HG03039 (cell line): ENCODE data around the gene PTP4A1.
"Not testable (repeated sequence)": the region's sequence is repeated elsewhere in the genome, so short reads cannot be mapped to it uniquely, and the experiment has no call there.

ENCODE experiments used
- ATAC-seq: cut with Tn5 transposase; IDR thresholded peaks from one replicate; pipeline ENCODE4 v1.9.1; 2021; ENCODE audit warnings: mild to moderate bottlenecking, moderate library complexity; ENCODE audit not compliant: unreplicated experiment

PTP4A1 gene

GRCh38 chr6:63581355-63582013, 9.2 kb downstream of the PTP4A1 start:
- no peak for ATAC-seq

- ATAC-seq, result no peak
Measured at GRCh38 chr6:63582579-63583231, 10.4 kb downstream of the PTP4A1 start.

- ATAC-seq, result no peak
Measured at GRCh38 chr6:63584125-63584514, 11.8 kb downstream of the PTP4A1 start.

GRCh38 chr6:63584566-63584965, 12.3 kb downstream of the PTP4A1 start:
- no peak for ATAC-seq

DNA sequence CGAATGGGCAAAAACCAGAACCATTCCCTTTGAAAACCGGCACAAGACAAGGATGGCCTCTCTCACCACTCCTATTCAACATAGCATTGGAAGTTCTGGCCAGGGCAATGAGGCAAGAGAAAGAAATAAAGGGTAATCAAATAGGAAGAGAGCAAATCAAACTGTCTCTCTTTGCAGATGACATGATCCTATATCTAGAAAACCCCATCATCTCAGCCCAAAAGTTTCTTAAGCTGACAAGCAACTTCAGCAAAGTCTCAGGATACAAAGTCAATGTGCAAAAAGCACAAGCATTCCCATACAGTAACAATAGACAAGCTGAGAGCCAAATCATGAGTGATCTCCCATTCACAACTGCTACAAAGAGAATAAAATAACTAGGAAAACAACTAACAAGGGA, 13.4 kb downstream of the PTP4A1 start:
- ATAC-seq, result not testable (repeated sequence)

GRCh38 chr6:63589952-63590411, 17.7 kb downstream of the PTP4A1 start:
- ATAC-seq, result no peak

GRCh38 chr6:63592886-63593285, 20.6 kb downstream of the PTP4A1 start:
- no peak for ATAC-seq

- no peak for ATAC-seq
Measured at GRCh38 chr6:63597141-63598048, 25.1 kb downstream of the PTP4A1 start.

- ATAC-seq, result peak; percentile 100
Measured at GRCh38 chr6:63598049-63599036, 26.1 kb downstream of the PTP4A1 start.

GRCh38 chr6:63599243-63599642, 27.0 kb downstream of the PTP4A1 start:
- ATAC-seq, result no peak

DNA sequence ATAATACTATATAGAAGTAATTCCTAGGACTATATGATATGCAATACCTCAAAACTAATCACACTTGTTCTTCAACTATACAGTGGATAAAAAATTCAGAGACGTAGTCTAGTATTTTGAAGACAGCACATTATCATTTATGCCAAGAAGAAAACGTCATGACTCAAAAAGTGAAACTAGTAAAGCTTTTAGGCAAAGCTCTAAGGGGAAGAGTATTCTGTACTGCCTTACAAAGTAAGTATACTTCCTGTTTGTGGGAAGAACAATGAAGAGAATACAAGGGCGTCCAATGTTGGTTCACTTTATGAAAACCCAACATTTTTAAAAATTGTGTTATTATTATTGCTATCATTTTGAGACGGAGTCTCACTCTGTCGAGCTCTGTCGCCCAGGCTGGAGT, 27.9 kb downstream of the PTP4A1 start:
- no peak for ATAC-seq

DNA sequence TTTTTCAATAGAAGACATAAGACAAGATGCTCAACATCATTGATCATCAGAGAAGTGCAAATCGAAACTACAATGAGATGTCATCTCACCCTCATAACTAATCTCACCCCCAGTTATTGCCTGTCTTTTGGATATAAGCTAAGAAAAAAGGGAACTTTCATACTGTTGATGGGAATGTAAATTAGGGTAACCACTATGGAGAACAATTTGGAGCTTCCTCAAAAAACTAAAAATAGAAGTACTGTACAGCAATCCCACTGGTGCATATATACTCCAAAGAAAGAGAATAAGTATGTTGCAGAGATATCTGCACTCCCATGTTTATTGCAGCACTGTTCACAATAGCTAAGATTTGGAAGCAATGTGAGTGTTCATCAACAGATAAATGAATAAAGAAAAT, 37.0 kb downstream of the PTP4A1 start:
- ATAC-seq, result no peak

DNA sequence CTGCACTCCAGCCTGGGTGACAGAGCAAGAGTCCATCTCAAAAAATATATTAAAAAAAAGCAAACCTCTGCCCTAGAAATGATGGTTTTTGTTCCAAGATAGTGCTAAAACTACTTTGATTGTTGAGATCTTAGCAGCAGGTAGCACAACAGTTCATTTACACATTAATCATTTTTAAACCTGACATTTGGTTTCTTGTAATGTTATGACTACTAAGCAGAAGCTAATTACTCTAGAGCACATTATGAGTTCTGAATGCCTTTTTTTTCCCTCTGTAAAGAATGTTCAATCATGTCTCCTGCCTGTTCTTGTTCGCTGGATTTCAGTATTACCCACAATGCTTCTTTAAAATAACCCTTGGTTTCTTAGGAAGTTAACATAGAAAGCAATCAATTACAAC, 38.7 kb downstream of the PTP4A1 start:
- ATAC-seq, result no peak

- ATAC-seq, result no peak
Measured at GRCh38 chr6:63611560-63611959, 39.3 kb downstream of the PTP4A1 start.

- ATAC-seq, result no peak
Measured at GRCh38 chr6:63615590-63615989, 43.3 kb downstream of the PTP4A1 start.
